Left ventricle myocardium superior (tissue), 1 donor: ENCODE data around the gene CDH22. TPM values are rescaled to one million over a fixed set of nuclear protein-coding genes. Genes with fewer than 3 reads are reported as not detected.

Source experiments
- ATAC-seq: fragments of 200-7000 bp; cut with Tn5 transposase; one replicate; pipeline ENCODE4 v1.9.1; 2020; ENCODE audit warnings: mild to moderate bottlenecking, moderate library complexity
- DNase-seq: peaks from one replicate; pipeline ENCODE4 v3.0.0-alpha.2; 2020
- intact Hi-C: fragments of 100-400 bp; cut with micrococcal nuclease; formaldehyde crosslinking; loops from one replicate; pipeline ENCODE4 v1.11.0; 2022
- total RNA-seq: library from RNA; stranded (reverse); fragmentation: NEBNext Ultra II Directional; extraction: Animal tissue kit (Norgen Biotek cat#: 25700); gene quantifications from one replicate; pipeline ENCODE4 v1.2.1, GENCODE V29; 2021
- donor health status: DM: no; HTN: yes; CAD: no; lungs with severe emphysema.

CDH22 gene
- total RNA-seq, 1 donor from 2014 or later, result 2.3 TPM

GRCh38 chr20:46328200-46328882 lies 20.0 kb upstream of the CDH22 start:
- ATAC-seq, result no peak
- intact Hi-C loops, result no loop called here
- no peak for DNase-seq

GRCh38 chr20:46327557-46327956 lies 19.3 kb upstream of the CDH22 start:
- intact Hi-C loops, result no loop called here
- DNase-seq (no peak), ATAC-seq (no peak)

- no peak for ATAC-seq
- intact Hi-C loops, result no loop called here
- no peak for DNase-seq
These were observed 17.5 kb upstream of the CDH22 start for GRCh38 chr20:46325789-46326188.

GRCh38 chr20:46324960-46325703 lies 16.8 kb upstream of the CDH22 start:
- no peak for DNase-seq
- intact Hi-C loops, result no loop called here
- no peak for ATAC-seq

- intact Hi-C loops, result no loop called here
- DNase-seq (no peak), ATAC-seq (no peak)
These were observed 16.1 kb upstream of the CDH22 start for GRCh38 chr20:46324379-46324778.

GRCh38 chr20:46323557-46323956 lies 15.3 kb upstream of the CDH22 start:
- intact Hi-C loops, result no loop called here
- DNase-seq, result no peak
- ATAC-seq, result no peak

- intact Hi-C loops, result no loop called here
- ATAC-seq (no peak), DNase-seq (no peak)
These were observed 14.3 kb upstream of the CDH22 start for GRCh38 chr20:46322641-46323040.

GRCh38 chr20:46317685-46318177 lies 9.4 kb upstream of the CDH22 start:
- intact Hi-C loops, result no loop called here
- DNase-seq, result no peak
- ATAC-seq, result no peak

GRCh38 chr20:46316984-46317684 lies 8.8 kb upstream of the CDH22 start:
- intact Hi-C loops, result no loop called here
- ATAC-seq, result no peak

GRCh38 chr20:46315311-46315710 lies 7.0 kb upstream of the CDH22 start:
- ATAC-seq (no peak), DNase-seq (no peak)
- intact Hi-C loops, result no loop called here

More at GRCh38 chr20:46316984-46317684, 8.8 kb upstream of the CDH22 start:
- no peak for DNase-seq

- no peak for DNase-seq
- ATAC-seq, result no peak
- intact Hi-C loops, result no loop called here
These were observed 4.9 kb upstream of the CDH22 start for GRCh38 chr20:46312945-46313861.

GRCh38 chr20:46312075-46312944 lies 4.0 kb upstream of the CDH22 start:
- intact Hi-C loops, result no loop called here
- DNase-seq, result no peak
- no peak for ATAC-seq

GRCh38 chr20:46311719-46312074 lies 3.4 kb upstream of the CDH22 start:
- DNase-seq (no peak), ATAC-seq (no peak)
- intact Hi-C loops, result no loop called here

- intact Hi-C loops, result no loop called here
- ATAC-seq (no peak), DNase-seq (no peak)
These were observed 2.8 kb upstream of the CDH22 start for GRCh38 chr20:46311039-46311650.

GRCh38 chr20:46309945-46310344 lies 1.6 kb upstream of the CDH22 start:
- ATAC-seq (no peak), DNase-seq (no peak)
- intact Hi-C loops, result no loop called here

- DNase-seq (no peak), ATAC-seq (no peak)
- intact Hi-C loops, result no loop called here
These were observed 370 bp downstream of the CDH22 start for GRCh38 chr20:46307999-46308257.

GRCh38 chr20:46307139-46307998 lies 929 bp downstream of the CDH22 start:
- peak; percentile 42 for ATAC-seq
- intact Hi-C loops, result no loop called here
- peak; percentile 60 for DNase-seq
